ENCODE measurements around the gene CORO1C.

The CORO1C gene

DNA sequence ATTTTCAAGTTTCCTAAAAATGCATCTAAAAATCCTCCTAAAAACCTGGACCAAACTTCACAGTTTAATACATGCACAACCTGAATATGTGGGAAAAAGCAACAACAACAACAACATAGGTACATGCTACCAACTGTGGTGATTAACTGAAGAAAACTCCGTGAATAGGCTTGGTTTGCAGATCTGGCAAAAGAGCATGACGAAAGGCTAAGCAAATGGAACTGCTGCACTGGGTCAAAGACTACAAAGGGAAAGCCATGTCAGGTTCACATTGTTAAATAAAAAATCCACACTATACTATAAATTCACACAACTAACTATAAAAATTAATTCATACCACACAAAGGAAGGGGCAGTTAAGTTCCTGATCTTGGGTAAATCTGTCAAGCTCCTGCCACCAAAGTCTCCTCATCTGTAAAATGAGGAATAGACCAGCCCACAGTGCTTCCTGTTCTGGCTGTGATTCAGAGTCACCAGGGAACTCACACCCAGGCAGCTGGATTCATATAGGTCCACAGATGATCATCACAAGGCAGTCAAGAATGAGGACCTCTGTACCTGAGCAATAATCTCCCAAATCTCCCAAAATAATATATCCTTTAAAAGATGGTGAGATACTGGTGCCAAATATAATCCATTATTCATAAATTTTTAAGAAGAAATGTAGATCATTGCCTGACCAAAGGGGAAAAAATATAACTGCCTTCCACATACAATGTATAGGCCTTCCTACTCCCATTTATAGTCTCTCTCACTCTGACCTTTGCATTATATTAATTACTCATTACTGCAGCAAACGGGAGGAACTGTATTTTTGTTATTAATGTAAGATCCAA lies 7.0 kb downstream of the CORO1C start:
- no peak for DNase-seq

DNA sequence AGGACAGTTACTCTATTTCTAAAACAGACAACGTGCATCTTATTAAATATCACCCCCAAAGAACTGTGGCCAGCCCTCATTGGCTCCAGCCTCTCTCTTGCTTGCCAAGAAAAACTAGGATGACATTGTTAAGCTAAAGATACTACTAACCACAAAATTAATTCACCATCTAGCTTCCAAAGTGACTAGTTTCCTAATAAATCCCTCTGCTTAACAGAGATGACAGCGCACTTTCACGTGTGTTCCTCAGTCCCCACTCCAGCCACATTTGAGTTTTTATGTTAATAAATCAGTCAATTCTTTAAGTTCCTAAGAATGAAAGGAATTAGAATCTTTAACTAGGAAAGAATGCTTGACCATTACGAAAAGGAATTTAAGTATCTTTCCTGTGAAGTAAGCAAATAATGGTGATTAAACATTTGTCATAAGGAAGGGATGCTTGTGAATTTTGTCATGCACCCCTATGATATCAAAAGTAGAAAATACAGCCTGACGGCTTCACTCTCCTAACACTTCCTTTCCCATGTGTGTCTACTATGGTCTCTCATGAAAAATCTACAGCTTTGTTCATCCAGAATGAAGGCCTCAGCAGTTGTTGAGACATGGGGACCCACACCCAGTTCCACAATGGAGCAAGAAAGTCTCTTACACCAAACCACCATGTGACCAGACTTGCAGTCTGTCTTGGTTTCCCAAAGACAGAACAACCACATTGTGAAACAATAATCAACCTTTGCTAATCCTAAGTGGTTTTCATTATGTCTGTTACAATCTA lies 8.1 kb downstream of the CORO1C start:
- no peak for DNase-seq

DNA sequence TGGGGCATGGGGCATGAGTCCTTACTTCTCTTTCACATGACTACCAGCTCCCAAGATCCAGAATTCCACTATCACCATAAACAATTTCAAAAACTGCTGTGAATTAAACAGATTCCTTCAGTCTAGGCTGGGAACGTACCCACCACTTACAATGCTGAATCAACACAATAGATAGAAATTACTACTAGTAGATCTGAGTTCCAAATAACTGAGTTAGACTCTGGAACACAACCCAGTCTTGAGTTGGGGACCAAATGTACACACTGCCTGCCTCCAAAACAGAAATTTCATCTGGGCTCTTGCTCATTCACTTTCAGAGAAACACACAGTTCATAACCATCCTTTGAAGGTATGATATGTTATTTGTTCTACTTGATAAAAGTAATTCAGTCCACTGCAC lies 8.9 kb downstream of the CORO1C start:
- no peak for DNase-seq

DNA sequence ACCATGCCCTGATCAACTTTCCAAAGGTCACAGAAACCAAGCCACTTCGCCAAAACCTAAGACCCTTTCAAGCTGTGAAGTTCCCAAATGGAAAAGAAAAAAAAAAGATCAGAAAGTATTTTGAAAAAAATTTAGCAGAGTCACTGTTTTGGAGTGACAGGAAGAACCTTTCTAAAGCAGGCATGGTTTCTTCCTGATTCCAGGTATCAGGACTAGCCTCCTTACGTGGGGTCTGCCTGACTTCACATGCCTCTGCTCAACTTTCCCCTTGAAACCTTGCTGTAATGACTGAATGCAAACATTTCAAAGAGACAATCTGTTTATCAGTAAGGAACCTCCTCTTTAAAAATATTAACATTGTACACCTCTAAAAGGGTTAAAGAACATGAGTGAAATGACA lies 9.5 kb downstream of the CORO1C start:
- DNase-seq, result no peak

DNA sequence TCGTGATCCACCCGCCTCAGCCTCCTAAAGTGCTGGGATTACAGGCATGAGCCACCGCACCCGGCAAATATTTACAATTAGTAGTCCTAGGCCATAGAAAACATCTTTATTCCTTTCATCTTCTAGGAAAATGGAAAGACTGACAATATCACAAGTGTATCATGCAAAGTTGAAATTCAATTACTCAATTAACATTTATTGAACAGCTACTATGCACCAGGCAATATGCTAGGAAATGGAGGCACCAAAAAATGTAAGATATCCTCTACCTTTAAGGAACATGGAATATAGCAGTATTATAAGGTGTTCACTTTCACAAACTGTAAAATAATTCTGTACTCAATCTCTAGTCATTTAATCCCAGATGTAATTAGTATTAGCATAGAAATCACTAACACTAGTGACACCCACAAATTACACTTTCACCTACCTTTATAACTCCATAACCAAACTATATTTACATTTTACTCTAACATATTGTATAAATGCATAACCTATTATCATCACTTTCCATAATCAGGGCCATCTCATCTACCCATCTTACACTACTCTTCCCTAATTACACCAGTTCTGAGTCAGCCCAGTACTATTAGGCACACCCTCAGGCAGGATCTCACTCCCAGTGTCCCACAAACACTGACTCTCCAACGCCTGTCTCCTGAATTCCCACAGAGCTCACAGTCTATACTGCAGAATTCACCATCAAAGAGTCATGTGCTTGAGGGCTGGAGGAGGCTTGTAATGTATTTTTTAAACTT lies 10.4 kb downstream of the CORO1C start:
- no peak for DNase-seq

DNA sequence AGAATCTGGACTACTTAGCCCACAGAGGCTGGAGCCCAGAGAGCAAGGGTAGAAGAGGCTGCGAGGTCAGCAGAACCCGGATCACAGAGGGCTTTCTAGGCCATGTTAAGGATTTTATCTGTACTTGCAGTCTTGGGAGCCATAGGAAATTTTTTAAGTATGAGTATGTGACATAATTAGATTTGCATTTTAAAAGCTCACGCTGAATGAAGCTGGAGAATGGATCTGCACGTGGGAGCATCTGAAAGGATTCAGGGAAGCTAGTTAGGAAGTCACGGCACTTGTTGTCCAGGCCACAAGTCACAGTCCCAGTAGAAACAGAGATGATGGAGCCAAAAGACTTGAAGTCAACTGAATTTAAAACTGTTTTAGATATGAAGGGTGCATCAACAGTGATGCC lies 14.1 kb downstream of the CORO1C start:
- DNase-seq, result no peak

DNA sequence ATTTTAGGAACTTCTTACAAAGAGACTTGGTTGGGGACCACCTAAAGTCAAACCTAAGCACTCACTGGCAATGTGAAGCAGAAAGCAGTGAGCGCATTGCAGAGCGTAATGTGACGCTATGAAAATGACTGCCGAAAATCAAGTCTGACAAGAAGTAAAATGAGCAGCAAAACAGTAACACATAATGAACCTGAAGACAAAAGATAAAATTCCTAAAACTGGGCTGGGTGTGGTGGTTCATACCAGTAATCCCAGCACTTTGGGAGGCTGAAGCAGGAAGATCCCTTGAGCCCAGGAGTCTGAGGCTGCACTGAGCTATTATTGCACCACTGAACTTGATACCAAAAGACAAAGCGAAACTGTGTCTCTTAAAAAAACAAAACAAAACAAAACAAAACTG lies 16.5 kb downstream of the CORO1C start:
- DNase-seq, result no peak

DNA sequence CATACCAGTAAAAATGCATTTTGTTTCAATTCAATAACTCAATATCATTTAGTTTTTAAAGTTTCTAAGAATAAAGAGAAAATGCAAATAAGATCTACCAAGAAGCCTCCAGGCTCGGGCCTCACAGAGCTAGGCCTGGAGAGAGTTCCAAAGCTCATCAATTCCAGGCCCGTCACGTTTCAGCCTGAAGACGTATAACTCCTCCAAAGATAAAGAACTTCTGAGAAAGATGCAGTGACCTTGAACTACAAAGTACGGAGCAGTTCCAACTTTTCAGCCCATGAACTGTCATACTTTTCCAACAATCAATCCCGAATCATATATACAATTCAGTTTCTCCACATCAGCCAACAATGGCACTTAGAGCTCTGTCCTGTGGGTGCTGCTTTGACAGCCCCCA lies 17.8 kb downstream of the CORO1C start:
- DNase-seq, result no peak

DNA sequence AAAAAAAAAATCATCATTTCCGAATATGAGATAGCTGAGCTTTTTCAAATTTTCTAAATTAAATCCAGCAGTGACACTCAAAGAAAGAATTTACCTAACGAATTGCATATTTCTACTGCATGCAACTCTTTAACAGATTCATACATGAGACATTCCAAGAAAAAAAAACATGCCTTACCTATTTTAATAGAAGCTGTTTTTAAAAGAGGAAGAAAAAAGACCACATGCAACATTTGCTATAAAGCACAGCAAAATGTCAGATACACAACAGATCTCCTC lies 18.5 kb downstream of the CORO1C start:
- no peak for DNase-seq

DNA sequence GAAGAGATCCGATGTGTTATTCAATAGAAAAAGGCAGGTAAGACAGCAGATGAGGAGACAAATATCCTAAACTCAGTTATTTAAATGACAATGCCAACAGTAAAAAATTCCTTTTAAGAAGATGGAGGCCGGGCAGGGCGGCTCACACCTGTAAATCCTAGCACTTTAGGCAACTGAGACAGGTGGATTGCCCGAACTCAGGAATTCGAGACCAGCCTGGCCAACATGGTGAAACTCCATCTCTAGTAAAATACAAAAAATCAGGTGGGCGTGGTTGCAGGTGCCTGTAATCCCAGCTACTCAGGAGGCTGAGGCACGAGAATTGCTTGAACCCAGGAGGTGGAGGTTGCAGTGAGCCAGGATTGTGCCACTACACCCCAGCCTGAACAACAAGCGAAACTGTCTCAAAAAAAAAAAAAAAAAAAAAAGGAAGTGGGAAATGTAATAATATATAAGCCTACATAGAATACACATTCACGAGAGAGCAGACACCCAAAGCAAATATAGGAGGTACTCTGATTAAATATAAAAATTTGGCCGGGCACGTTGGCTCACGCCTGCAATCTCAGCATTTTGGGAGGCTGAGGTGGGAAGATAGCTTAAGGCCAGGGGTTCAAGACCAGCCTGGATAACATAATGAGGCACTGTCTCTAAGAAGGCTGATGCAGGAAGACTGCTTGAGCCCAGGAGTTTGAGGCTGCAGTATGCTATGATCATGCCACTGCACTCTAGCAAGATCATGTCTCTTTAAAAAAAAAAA lies 19.0 kb downstream of the CORO1C start:
- DNase-seq, result no peak

DNA sequence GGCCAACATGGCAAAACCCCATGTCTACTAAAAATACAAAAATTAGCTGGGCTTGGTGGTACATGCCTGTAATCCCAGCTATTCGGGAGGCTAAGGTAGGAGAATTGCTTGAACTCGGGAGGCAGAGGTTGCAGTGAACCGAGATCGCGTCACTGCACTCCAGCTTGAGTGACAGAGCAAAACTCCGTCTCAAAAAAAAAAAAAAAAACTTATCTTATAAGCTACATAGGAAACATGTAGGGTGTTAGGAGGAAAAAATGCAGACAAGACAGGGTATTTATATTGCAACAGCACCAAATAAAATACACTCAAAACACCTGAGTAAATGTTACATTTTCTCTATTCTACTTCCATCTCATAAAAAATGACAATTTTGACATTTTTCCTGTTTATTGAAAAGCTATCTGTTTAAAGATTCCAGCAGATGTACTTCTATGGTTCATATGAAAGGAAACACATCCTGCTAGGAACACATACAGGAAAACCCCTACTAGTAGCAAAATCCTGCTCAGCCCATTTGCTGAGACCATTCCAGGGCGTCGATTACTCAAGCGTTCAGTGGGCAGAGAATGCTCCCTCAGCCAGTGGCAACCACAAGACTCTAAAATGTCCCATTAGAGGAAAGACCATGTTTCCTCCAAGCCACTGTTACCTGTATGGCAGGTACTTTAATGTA lies 19.7 kb downstream of the CORO1C start:
- no peak for DNase-seq

DNA sequence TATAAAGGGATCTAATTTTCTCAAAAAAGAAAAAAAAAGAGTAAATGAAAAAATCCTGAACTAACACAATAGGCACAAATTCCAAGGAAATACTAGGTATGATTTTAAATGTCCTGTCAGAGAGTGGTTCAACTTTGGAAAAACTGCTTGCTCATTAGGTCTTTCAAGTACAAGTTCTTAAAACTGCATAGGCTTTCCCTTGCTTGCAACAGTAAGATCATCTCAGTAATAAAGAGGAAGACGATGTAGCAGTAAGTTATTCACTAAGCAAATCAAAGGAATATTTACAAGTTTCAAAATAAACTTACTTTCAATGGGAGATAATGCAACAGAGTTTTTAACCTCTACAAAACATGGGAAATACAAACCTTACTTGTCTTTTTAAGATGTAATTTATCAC lies 21.6 kb downstream of the CORO1C start:
- DNase-seq, result no peak

DNA sequence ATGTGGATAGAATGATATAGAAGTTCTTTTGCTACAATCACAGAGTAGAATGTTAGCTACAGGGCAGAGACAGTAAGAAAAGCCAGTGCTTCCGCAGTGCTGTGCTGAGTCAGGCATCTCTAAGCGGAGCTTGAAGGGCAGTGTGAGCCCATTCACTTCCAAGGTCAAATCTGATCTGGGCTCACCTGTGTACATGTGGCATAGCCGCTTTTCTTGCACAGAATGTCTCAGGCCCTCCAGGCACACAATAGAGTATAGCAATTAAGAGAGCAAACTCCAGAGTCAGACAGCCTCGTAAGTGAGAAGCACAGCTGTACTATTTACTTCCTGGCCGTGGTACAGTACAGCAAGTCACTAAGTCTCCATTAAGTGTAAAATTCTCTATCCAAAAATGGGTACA lies 26.8 kb downstream of the CORO1C start:
- no peak for DNase-seq

DNA sequence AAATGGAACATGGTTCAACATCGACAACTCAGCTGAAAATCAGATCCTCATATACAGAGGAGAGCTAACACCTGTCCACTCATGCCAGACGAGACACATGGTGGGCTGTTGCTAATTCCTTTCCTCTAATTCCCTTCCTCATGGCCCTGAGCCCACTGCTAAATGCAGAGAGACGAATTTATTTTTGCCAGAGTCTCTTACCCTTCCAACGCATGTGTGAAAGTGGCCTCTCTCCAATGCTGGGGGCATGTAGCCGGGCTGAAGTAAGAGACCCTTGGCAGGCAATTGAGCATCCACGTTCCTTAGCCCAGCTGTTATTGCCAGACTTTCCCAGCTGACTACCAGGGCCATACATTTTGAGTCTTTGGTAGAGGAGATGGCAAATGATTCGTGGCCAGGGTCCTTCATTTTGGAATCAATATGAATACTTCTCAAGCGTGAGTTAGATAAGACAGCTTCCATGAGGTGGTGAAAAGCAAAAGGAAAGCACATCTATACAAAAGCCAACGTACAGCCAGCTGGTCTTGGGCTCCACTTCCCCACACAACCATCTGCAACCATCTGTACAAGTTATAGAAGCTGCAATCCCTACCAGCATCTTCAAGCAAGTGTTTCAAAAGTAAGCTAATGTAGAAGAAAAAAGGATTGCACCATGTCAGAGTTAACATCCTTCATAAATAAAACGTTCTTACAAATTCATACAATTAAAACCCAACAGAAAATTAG lies 28.6 kb downstream of the CORO1C start:
- peak; percentile 44 for DNase-seq

DNA sequence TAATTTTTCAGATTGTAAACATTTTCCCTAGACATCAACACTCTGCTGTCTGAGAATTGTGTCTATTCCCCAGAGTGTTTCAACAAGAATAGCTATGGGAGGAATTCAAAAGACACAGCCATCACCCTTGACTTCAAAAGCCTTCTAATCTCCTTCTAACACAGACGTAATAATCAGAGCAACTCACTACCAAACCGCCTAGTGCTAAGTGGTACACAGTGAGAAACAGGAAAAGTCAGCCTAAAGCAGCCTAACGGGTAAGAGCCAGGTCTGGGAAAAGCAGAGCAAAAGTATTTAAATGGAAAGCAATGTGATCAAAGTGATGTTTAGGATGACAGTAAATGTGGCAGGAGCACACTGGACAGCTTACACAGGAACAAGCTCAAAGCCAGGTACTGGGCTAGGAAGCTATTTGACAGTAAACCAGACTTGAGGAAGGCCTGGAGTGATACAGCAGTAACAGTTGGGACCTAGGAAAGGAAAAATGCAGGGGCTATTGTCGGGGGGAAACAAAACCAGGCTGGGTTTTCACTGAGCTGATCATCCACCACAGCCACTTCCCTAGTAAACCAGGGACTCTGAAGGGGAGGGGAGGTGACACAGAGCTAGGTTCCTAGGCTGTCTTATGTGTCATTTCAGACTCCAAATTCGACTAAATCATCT lies 29.4 kb downstream of the CORO1C start:
- DNase-seq, result no peak

DNA sequence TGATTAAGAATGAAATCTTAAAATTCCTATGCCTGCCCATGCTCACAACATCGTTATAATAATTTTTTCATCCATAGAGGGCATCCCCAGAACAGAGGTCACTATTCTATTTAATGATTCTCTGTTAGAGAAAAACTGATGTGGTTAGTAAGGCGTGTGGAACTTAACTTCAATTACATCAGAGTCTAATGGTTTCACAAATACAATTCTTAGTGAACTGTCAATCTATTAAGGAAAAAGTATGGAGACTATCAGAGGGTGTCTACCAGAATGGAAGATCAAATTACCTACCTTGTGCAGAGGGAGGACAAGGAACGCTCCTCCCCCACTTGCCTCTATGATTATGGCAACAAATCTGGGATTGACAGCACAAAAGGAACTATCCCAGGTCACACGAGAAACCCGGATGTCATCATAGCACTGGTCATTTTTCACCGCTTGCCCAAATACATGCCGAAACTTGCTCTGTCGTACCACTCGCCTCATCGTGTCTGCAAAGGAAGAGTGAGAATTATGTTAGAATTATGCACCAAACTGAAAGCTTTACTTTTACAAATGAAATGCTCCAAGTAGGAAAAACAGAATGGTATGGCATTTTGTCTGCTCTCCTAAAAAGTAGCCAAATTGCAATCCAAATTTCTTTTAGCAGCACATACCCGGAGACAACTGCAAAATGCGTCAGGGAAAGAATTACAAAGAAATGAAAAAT lies 30.3 kb downstream of the CORO1C start:
- no peak for DNase-seq

DNA sequence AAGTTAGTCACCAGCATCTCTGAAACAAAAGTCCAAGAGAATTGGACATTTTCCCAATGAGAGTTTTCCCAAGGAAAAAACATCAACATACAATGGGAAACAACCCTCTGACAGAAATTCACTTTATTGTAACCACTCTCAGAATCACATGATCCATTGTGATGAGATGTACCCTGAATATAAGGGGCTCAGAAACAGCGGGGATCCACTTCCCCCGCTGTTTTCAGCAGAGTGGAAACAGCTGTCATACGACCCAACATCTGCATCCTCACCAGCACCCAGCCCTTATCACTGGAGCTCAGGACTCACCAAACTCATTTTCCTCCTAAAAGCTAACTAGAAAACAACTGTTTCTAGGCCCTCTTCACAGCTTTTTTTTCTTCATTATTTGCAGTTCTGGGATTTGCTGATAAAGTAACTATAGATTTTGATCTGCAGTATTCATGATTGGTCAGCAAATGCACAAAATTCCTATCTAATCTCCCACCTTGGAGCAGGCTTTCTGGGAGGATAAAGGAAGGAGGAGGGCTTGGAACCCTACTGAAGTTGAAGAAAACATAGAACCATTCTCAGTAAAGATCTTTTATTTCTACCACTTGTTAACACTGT lies 31.3 kb downstream of the CORO1C start:
- no peak for DNase-seq

DNA sequence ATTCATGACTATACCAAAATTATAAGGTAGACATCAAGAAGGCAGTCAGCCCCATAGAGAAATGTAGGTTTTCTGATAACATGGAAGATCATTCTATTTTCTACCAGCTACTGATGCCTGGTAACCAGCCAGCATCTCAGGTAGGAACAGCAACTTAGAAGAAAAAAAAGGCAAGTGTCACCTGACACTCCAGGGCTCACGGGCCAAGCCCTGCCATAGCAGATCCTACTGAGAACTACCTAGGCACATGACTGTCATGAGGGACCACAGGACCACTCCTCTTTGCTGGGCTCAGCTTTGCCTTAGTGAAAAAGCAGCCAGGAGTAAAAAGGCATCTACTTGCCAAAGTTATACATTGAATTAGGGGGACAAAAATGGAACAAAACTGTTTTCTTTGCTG lies 33.4 kb downstream of the CORO1C start:
- DNase-seq, result no peak

DNA sequence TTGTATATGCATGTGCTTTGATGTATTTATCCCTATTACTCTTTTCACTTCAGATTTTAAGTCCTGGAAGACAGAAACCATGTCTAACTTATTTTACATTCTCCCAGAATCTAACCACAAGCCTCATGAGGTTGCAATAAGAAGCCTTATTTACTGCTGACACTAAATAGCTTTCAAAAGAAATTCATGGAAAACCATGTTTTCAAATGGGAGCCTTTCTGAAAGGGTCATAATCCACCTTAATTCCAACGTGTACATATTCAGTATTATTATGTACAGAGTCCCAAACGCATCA lies 34.4 kb downstream of the CORO1C start:
- no peak for DNase-seq

Data from NCI-H1694 treated with DMSO at 0.1 percent for 48 hours (cell line).